Panc1 (cell line): Measurements from ENCODE around the gene GRIN2C. TPM values are rescaled to one million over a fixed set of nuclear protein-coding genes. Genes with fewer than 3 reads are reported as not detected.

Source experiments
- ATAC-seq: fragments of 200-7000 bp; cut with Tn5 transposase; 2 replicates; pipeline ENCODE4 v1.9.1; 2020; ENCODE audit warnings: mild to moderate bottlenecking, moderate library complexity
- BruUV-seq: library from RNA; stranded (reverse); fragments of 400-500 nt; replicated peaks from 2 replicates; lab custom pipeline; 2021; lab: Mats Ljungman, UMichigan
- CTCF ChIA-PET: fragments of 300-600 bp; sonication (Branson Sonifier 250); formaldehyde crosslinking; loops from one replicate; lab custom pipeline; 2022; ENCODE audit warnings: antibody characterized with exemption; lab: Charles Lee
- POLR2A ChIA-PET: fragments of 300-600 bp; sonication (Branson Sonifier 250); formaldehyde crosslinking; loops from one replicate; lab custom pipeline; 2022; ENCODE audit warnings: antibody characterized with exemption; lab: Charles Lee
- DNase-seq: peaks from one replicate; pipeline ENCODE4 v3.0.0-alpha.2; 2010; ENCODE audit warnings: low read depth, low spot score
- H3K27ac ChIP-seq: 2 replicates; pipeline ENCODE4 v1.5.1; 2011; ENCODE audit warnings: mild to moderate bottlenecking, low read length, inconsistent platforms
- H3K27me3 ChIP-seq: fragments of 200-500 bp; sonication (Bioruptor generic); 2 replicates; pipeline ENCODE4 v1.6.0; 2014; ENCODE audit warnings: low read length, inconsistent platforms; ENCODE audit not compliant: control insufficient read depth, insufficient read depth
- H3K36me3 ChIP-seq: fragments of 200-500 bp; sonication (Bioruptor generic); 2 replicates; pipeline ENCODE4 v1.5.1; 2014; ENCODE audit warnings: inconsistent platforms, mild to moderate bottlenecking, low read length, moderate library complexity; ENCODE audit not compliant: control insufficient read depth, insufficient read depth
- H3K4me1 ChIP-seq: 2 replicates; pipeline ENCODE4 v1.5.1; 2011; ENCODE audit warnings: inconsistent platforms, mild to moderate bottlenecking, low read length, moderate library complexity; ENCODE audit not compliant: control insufficient read depth, insufficient read depth
- H3K4me3 ChIP-seq, 2 experiments: 2 replicates each; pipeline ENCODE4 v1.5.1; 2011 to 2012; ENCODE audit warnings: low read depth in 2 of 2, low read length in 2 of 2, mild to moderate bottlenecking in 2 of 2, inconsistent platforms in 1 of 2, moderate library complexity in 1 of 2
- H3K9me3 ChIP-seq: fragments of 200-500 bp; sonication (Bioruptor generic); 2 replicates; pipeline ENCODE4 v1.5.1; 2014; ENCODE audit warnings: low read depth, mild to moderate bottlenecking, inconsistent platforms, low read length, moderate library complexity; ENCODE audit not compliant: control insufficient read depth, insufficient read depth
- POLR2AphosphoS5 ChIP-seq: IDR thresholded peaks from 2 replicates; pipeline ENCODE4 v1.6.1; 2012; ENCODE audit warnings: mild to moderate bottlenecking, low read depth, low read length, moderate library complexity
- SIN3A ChIP-seq: IDR thresholded peaks from 2 replicates; pipeline ENCODE4 v1.6.1; 2012; ENCODE audit warnings: low read depth, mild to moderate bottlenecking, low read length, moderate library complexity, borderline replicate concordance; ENCODE audit not compliant: insufficient read depth
- TCF7L2 ChIP-seq: IDR thresholded peaks from 2 replicates; pipeline ENCODE4 v1.6.1; 2011; ENCODE audit warnings: mild to moderate bottlenecking, low read depth, low read length, inconsistent platforms
- in situ Hi-C: cut with HindIII; loops from 2 replicates; pipeline ENCODE4 v1.10.0; 2016; ENCODE audit warnings: low sequenced_read_pairs, low pct_unique_long_range_greater_than_20kb
- intact Hi-C: fragments of 100-400 bp; cut with micrococcal nuclease; formaldehyde crosslinking; loops from one replicate; pipeline ENCODE4 v1.10.0; 2022; ENCODE audit not compliant: unreplicated experiment
- total RNA-seq: library from RNA; stranded (reverse); gene quantifications from one replicate; pipeline ENCODE4 v1.2.1, GENCODE V29; 2021; ENCODE audit not compliant: unreplicated experiment
- TF ChIP-seq, protein P1 (sequence below): fragments of 450-650 bp; IDR thresholded peaks from 2 replicates; pipeline ENCODE4 v1.5.1; 2017; ENCODE audit warnings: mild to moderate bottlenecking
- TF ChIP-seq, protein P2 (sequence below), 2 experiments: IDR thresholded peaks; 2 replicates each; pipeline ENCODE4 v1.6.1; 2011 to 2012; ENCODE audit warnings: low read depth in 2 of 2, control low read depth in 1 of 2, low read length in 1 of 2, mild to moderate bottlenecking in 1 of 2, moderate library complexity in 1 of 2; ENCODE audit not compliant: insufficient read depth in 1 of 2

Gene GRIN2C
- total RNA-seq, 1 experiment from 2014 or later = 0.10 TPM

DNA sequence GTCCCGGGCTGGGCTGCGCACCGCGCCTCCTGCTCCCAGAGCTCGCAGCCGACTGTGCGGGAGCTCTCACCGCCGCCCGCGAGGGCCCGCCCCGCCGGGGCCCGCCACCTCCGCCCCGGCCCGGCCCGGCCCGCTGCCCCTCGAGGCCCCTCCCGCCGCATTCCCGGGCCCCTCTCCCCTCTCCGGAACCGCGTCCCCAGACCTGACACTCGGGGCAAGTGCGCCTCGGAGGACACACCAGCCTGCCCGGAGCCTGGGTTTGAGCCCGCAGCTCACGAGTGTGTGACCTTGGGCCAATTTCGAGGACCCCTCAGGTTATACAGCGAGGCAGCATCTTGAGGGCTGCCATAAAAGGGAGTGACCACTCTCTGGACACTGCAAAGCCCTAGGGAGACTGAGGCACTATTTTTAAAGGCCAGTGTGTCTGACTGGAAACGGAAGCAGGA, 2.0 kb upstream of the GRIN2C start:
- in situ Hi-C loops = no loop called here
- ChIA-PET CTCF (interaction anchor here (0.6 to 2.5 kb wide), 10 partner anchors 14 to 111 kb away, joined by 3 to 24 read pairs (median 4); partner anchors contain the start of gene HID1), POLR2A (interaction anchor here (0.5 to 1.5 kb wide), 3 partner anchors 12 to 151 kb away, joined by 3 to 9 read pairs (median 4); no protein-coding TSS in a partner anchor)
- Histone ChIP-seq H3K9me3 (no peaks in the 10 kb centered on the region), H3K4me3 (peak overlapping the region in 1 of 2 experiments; percentile 29; a peak in 2 of 4 replicates), H3K36me3 (0 out of 2 replicates have a peak, but pooled peaks cover 4% of the 10 kb centered on the region), H3K27me3 (peaks cover 21% of the 10 kb centered on the region), H3K27ac (no peak overlapping the region), H3K4me1 (peaks cover 21% of the 10 kb centered on the region)
- ATAC-seq = no peak
- no peak for DNase-seq
- no TSS peak for BruUV-seq
- TF ChIP-seq, protein P1, sequence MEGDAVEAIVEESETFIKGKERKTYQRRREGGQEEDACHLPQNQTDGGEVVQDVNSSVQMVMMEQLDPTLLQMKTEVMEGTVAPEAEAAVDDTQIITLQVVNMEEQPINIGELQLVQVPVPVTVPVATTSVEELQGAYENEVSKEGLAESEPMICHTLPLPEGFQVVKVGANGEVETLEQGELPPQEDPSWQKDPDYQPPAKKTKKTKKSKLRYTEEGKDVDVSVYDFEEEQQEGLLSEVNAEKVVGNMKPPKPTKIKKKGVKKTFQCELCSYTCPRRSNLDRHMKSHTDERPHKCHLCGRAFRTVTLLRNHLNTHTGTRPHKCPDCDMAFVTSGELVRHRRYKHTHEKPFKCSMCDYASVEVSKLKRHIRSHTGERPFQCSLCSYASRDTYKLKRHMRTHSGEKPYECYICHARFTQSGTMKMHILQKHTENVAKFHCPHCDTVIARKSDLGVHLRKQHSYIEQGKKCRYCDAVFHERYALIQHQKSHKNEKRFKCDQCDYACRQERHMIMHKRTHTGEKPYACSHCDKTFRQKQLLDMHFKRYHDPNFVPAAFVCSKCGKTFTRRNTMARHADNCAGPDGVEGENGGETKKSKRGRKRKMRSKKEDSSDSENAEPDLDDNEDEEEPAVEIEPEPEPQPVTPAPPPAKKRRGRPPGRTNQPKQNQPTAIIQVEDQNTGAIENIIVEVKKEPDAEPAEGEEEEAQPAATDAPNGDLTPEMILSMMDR = no peak
- 0 out of 2 replicates have a peak, but pooled peaks have one; percentile 0 for TF ChIP-seq SIN3A
- intact Hi-C loops = loop anchor here (1.0 to 5.0 kb wide), 2 partner anchors 70 to 119 kb away; no protein-coding TSS in a partner anchor

DNA sequence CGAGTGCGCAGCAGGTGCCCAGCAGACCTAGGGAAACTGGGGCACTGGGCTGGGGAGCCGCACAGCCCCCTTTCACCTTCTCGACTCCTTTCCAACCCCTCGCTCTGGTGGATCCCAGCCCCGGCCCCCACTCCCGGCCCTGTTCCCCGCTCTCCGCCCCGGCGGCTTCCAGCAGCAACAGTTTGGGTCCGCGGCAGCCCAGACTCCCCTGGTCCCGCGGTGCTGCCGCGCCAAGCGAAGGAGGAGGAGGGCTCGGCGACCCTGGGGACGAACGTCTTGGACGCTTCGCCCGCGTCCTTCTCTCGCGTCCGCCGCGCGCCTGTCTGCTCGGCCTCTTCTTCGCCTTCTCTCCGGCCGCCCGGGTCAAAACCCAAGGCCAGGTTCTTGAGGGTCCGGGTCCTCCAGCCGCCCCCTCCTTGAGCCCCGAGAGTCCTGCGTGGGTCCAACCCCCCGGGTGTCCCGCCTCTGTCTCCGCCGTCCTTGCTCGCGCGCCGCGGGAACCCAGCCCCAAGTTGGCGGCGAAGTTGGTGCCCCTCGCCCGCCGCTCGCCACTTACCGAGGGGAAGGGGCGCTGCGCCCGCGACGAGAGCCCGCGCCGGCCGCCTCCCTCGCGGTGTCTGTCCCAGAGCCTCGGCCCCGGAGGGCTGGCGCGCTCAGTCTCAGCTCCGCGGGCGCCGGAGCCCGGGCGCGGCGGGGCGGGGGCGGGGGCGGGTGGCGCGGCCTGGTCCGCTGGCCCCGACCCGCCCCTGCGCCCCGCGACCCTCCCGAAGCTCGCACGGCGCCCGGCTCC, 1.4 kb upstream of the GRIN2C start:
- intact Hi-C loops (loop anchor here (5.0 kb wide), 1 partner anchor 119 kb away; no protein-coding TSS in a partner anchor), in situ Hi-C loops (no loop called here)
- ChIA-PET POLR2A (interaction anchor here (0.5 to 1.5 kb wide), 3 partner anchors 12 to 152 kb away, joined by 3 to 9 read pairs (median 4); no protein-coding TSS in a partner anchor), CTCF (interaction anchor here (0.8 to 2.5 kb wide), 6 partner anchors 14 to 103 kb away, joined by 3 to 24 read pairs (median 8); no protein-coding TSS in a partner anchor)
- DNase-seq = no peak
- peak overlapping the region; percentile 12 to 24 for H3K4me3 ChIP-seq
- peak; percentile 17 for ATAC-seq
- TF ChIP-seq, protein P2, sequence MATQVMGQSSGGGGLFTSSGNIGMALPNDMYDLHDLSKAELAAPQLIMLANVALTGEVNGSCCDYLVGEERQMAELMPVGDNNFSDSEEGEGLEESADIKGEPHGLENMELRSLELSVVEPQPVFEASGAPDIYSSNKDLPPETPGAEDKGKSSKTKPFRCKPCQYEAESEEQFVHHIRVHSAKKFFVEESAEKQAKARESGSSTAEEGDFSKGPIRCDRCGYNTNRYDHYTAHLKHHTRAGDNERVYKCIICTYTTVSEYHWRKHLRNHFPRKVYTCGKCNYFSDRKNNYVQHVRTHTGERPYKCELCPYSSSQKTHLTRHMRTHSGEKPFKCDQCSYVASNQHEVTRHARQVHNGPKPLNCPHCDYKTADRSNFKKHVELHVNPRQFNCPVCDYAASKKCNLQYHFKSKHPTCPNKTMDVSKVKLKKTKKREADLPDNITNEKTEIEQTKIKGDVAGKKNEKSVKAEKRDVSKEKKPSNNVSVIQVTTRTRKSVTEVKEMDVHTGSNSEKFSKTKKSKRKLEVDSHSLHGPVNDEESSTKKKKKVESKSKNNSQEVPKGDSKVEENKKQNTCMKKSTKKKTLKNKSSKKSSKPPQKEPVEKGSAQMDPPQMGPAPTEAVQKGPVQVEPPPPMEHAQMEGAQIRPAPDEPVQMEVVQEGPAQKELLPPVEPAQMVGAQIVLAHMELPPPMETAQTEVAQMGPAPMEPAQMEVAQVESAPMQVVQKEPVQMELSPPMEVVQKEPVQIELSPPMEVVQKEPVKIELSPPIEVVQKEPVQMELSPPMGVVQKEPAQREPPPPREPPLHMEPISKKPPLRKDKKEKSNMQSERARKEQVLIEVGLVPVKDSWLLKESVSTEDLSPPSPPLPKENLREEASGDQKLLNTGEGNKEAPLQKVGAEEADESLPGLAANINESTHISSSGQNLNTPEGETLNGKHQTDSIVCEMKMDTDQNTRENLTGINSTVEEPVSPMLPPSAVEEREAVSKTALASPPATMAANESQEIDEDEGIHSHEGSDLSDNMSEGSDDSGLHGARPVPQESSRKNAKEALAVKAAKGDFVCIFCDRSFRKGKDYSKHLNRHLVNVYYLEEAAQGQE (IDR thresholded peaks at IDR 0.05; ENCODE audit: insufficient read depth in 1 of 2, low read depth in 2 of 2, low read length in 1 of 2) = no peak
- TF ChIP-seq TCF7L2 (no peak), POLR2AphosphoS5 (no peak), SIN3A (no peak)
- TF ChIP-seq, protein P1 = no peak
- H3K27ac ChIP-seq = no peak overlapping the region
- H3K9me3 ChIP-seq = no peaks in the 10 kb centered on the region
- H3K4me1 ChIP-seq = peaks cover 21% of the 10 kb centered on the region
- 0 out of 2 replicates have a peak, but pooled peaks cover 4% of the 10 kb centered on the region for H3K36me3 ChIP-seq
- peaks cover 21% of the 10 kb centered on the region for H3K27me3 ChIP-seq
- no TSS peak for BruUV-seq
